HL-60 (cell line): ENCODE results near the gene ATG5.

Experiments
- DNase-seq, 2 experiments: peaks; one replicate each; pipeline ENCODE4 v3.0.0-alpha.2; 2010 to 2020; ENCODE audit warnings: low read depth in 1 of 2, low spot score in 1 of 2
- H3K27ac ChIP-seq: fragments of 250-450 bp; sonication (Bioruptor Pico); replicated peaks from 2 replicates; pipeline ENCODE4 v1.5.1; 2020; ENCODE audit warnings: mild to moderate bottlenecking, moderate library complexity
- H3K27me3 ChIP-seq: fragments of 250-450 bp; sonication (Bioruptor Pico); 2 replicates; pipeline ENCODE4 v1.5.1; 2021; ENCODE audit warnings: mild to moderate bottlenecking, moderate library complexity; ENCODE audit not compliant: insufficient read depth, poor library complexity, severe bottlenecking
- H3K4me3 ChIP-seq: replicated peaks from 2 replicates; pipeline ENCODE4 v1.5.1; 2011; ENCODE audit warnings: mild to moderate bottlenecking, control low read depth, low read length; ENCODE audit not compliant: insufficient read depth
- CTCF ChIP-seq: IDR thresholded peaks from one replicate; pipeline ENCODE4 v1.5.1; 2011; ENCODE audit warnings: low read length, control low read depth, inconsistent platforms; ENCODE audit not compliant: insufficient read depth
- GABPA ChIP-seq: IDR thresholded peaks from 2 replicates; pipeline ENCODE4 v1.6.1; 2012; ENCODE audit warnings: low read depth
- POLR2AphosphoS5 ChIP-seq: IDR thresholded peaks from 2 replicates; pipeline ENCODE4 v1.6.1; 2012; ENCODE audit warnings: low read depth
- REST ChIP-seq: IDR thresholded peaks from 2 replicates; pipeline ENCODE4 v1.6.1; 2012; ENCODE audit warnings: low read depth; ENCODE audit not compliant: insufficient replicate concordance
- SPI1 ChIP-seq: IDR thresholded peaks from 2 replicates; pipeline ENCODE4 v1.6.1; 2012; ENCODE audit warnings: low read depth, mild to moderate bottlenecking, borderline replicate concordance

ATG5 gene

GRCh38 chr6:106370639-106371038 is 45.1 kb upstream of the ATG5 start:
- no peak overlapping the region for H3K4me3 ChIP-seq
- H3K27me3 ChIP-seq, result no peaks in the 10 kb centered on the region
- H3K27ac ChIP-seq, result no peak overlapping the region
- no peak for TF ChIP-seq REST
- no peak for TF ChIP-seq CTCF
- TF ChIP-seq SPI1, result no peak
- no peak for TF ChIP-seq POLR2AphosphoS5
- no peak for TF ChIP-seq GABPA
- no peak for DNase-seq

- Histone ChIP-seq H3K27me3 (no peaks in the 10 kb centered on the region), H3K27ac (no peak overlapping the region), H3K4me3 (no peak overlapping the region)
- TF ChIP-seq POLR2AphosphoS5, result no peak
- no peak for TF ChIP-seq CTCF
- no peak for TF ChIP-seq REST
- TF ChIP-seq GABPA, result no peak
- no peak for TF ChIP-seq SPI1
- DNase-seq, result no peak
Observed at GRCh38 chr6:106369739-106370138, 44.2 kb upstream of the ATG5 start.

GRCh38 chr6:106363401-106364138 is 38.0 kb upstream of the ATG5 start:
- DNase-seq, result no peak
- H3K27ac ChIP-seq, result no peak overlapping the region
- no peak for TF ChIP-seq POLR2AphosphoS5
- no peak for TF ChIP-seq SPI1
- TF ChIP-seq CTCF, result no peak
- no peak for TF ChIP-seq GABPA
- no peak for TF ChIP-seq REST
- no peaks in the 10 kb centered on the region for H3K27me3 ChIP-seq
- H3K4me3 ChIP-seq, result no peak overlapping the region
